GM12878 (cell line): ENCODE results near the gene LCMT1. TPM values are rescaled to one million over a fixed set of nuclear protein-coding genes. Genes with fewer than 3 reads are reported as not detected.

Experiments
- ATAC-seq: fragments of 200-7000 bp; cut with Tn5 transposase; 3 replicates; pipeline ENCODE4 v1.9.1; 2020; ENCODE audit warnings: mild to moderate bottlenecking, moderate library complexity
- BruUV-seq: library from RNA; stranded (reverse); fragments of 400-500 nt; replicated peaks from 2 replicates; lab custom pipeline; 2021; lab: Mats Ljungman, UMichigan
- CTCF ChIA-PET: fragments of 300-600 bp; sonication (Branson Sonifier 250); formaldehyde crosslinking; extraction: SDS; loops from one replicate; lab custom pipeline; 2021; ENCODE audit warnings: inconsistent platforms; lab: Yijun Ruan, JAX
- POLR2A ChIA-PET: fragments of 350-600 bp; formaldehyde crosslinking; extraction: SDS; loops from one replicate; lab custom pipeline; 2021; ENCODE audit warnings: inconsistent platforms; lab: Charles Lee
- RAD21 ChIA-PET: fragments of 300-600 bp; sonication (Branson Sonifier 250); formaldehyde crosslinking; loops from one replicate; lab custom pipeline; 2023; ENCODE audit warnings: antibody characterized with exemption; ENCODE audit not compliant: unreplicated experiment; lab: Charles Lee
- SMC1A ChIA-PET: fragments of 300-600 bp; sonication (Branson Sonifier 250); formaldehyde crosslinking; loops from one replicate; lab custom pipeline; 2023; ENCODE audit not compliant: unreplicated experiment, uncharacterized antibody; lab: Charles Lee
- DNase-seq: peaks from one replicate; pipeline ENCODE4 v3.0.0-alpha.2; 2011; ENCODE audit warnings: low read depth, low spot score
- FAIRE-seq: peaks from 3 replicates; lab custom pipeline; 2011; peaks lifted over from hg19 to GRCh38; lab: Jason Lieb, UNC
- H2AFZ ChIP-seq: 2 replicates; pipeline ENCODE4 v1.6.0; 2011; ENCODE audit warnings: low read depth, low read length, control low read depth; ENCODE audit not compliant: control insufficient read depth
- H3K27ac ChIP-seq: 2 replicates; pipeline ENCODE4 v1.5.1; 2011; ENCODE audit warnings: control low read depth; ENCODE audit not compliant: control insufficient read depth, insufficient read depth
- H3K27me3 ChIP-seq, 2 experiments: replicated peaks in 1 of 2; 2 replicates each; pipeline versions ENCODE4 v1.6.0 to v1.6.1; 2011; ENCODE audit warnings: low read length in 1 of 2; ENCODE audit not compliant: control insufficient read depth in 2 of 2, insufficient read depth in 2 of 2
- H3K36me3 ChIP-seq, 2 experiments: 2 replicates each; pipeline ENCODE4 v1.5.1; 2011; ENCODE audit warnings: low read length in 1 of 2; ENCODE audit not compliant: control insufficient read depth in 2 of 2, insufficient read depth in 2 of 2
- H3K4me1 ChIP-seq: 2 replicates; pipeline ENCODE4 v1.6.1; 2011; ENCODE audit warnings: mild to moderate bottlenecking, low read length, moderate library complexity, mixed read lengths; ENCODE audit not compliant: control insufficient read depth, insufficient read depth
- H3K4me2 ChIP-seq: 2 replicates; pipeline ENCODE4 v1.6.0; 2011; ENCODE audit warnings: control low read depth; ENCODE audit not compliant: control insufficient read depth, insufficient read depth
- H3K4me3 ChIP-seq: fragments of 200-600 bp; sonication (generic); 2 replicates; pipeline ENCODE4 v1.5.1; 2016
- H3K79me2 ChIP-seq: 2 replicates; pipeline ENCODE4 v1.6.0; 2011; ENCODE audit warnings: low read length; ENCODE audit not compliant: control insufficient read depth, insufficient read depth
- H3K9ac ChIP-seq: 2 replicates; pipeline ENCODE4 v1.8.0; 2011; ENCODE audit warnings: low read length, control low read depth, mixed read lengths; ENCODE audit not compliant: control insufficient read depth, insufficient read depth
- H3K9me3 ChIP-seq: replicated peaks from 3 replicates; pipeline ENCODE4 v1.5.1; 2011; ENCODE audit warnings: mild to moderate bottlenecking, low read length; ENCODE audit not compliant: control insufficient read depth, insufficient read depth
- H4K20me1 ChIP-seq: 2 replicates; pipeline ENCODE4 v1.6.0; 2011; ENCODE audit not compliant: control insufficient read depth, insufficient read depth
- BCLAF1 ChIP-seq: fragments of 450-650 bp; IDR thresholded peaks from 2 replicates; pipeline ENCODE4 v1.6.1; 2017; ENCODE audit warnings: antibody characterized with exemption, mild to moderate bottlenecking, moderate library complexity
- BHLHE40 ChIP-seq, 2 experiments: fragments of 450-650 bp in 1 of 2; IDR thresholded peaks; 2 replicates each; pipeline ENCODE4 v1.6.1; 2011 to 2017; ENCODE audit warnings: low read depth in 2 of 2, borderline replicate concordance in 1 of 2, improper control_type of control experiment in 1 of 2, low read length in 1 of 2, mild to moderate bottlenecking in 1 of 2
- CBX5 ChIP-seq: sonication (generic); IDR thresholded peaks from 2 replicates; pipeline ENCODE4 v1.6.1; 2016; ENCODE audit warnings: low read depth, moderate library complexity, mild to moderate bottlenecking, inconsistent platforms
- CHD1 ChIP-seq: IDR thresholded peaks from 2 replicates; pipeline ENCODE4 v1.6.1; 2012; ENCODE audit warnings: low read depth, low read length, improper control_type of control experiment
- CREM ChIP-seq: IDR thresholded peaks from 2 replicates; pipeline ENCODE4 v1.6.1; 2014; ENCODE audit warnings: antibody characterized with exemption, low read depth
- EED ChIP-seq: sonication (generic); IDR thresholded peaks from 2 replicates; pipeline ENCODE4 v1.6.1; 2016; ENCODE audit warnings: antibody characterized with exemption, low read depth
- IKZF1 ChIP-seq: fragments of 450-650 bp; conservative IDR thresholded peaks from 2 replicates; pipeline ENCODE4 v1.6.1; 2017; ENCODE audit warnings: antibody characterized with exemption, mild to moderate bottlenecking
- MYC ChIP-seq: IDR thresholded peaks from 2 replicates; pipeline ENCODE4 v1.6.1; 2011; ENCODE audit warnings: mild to moderate bottlenecking, low read length, moderate library complexity, inconsistent platforms; ENCODE audit not compliant: insufficient read depth, insufficient replicate concordance, insufficient read length, severe bottlenecking
- RELB ChIP-seq: fragments of 450-650 bp; IDR thresholded peaks from 2 replicates; pipeline ENCODE4 v1.6.1; 2017; ENCODE audit warnings: low read depth, mild to moderate bottlenecking, moderate library complexity
- RFX5 ChIP-seq: IDR thresholded peaks from 2 replicates; pipeline ENCODE4 v1.6.1; 2011; ENCODE audit warnings: low read depth, low read length, improper control_type of control experiment
- SMAD5 ChIP-seq: IDR thresholded peaks from 2 replicates; pipeline ENCODE4 v1.6.1; 2016; ENCODE audit warnings: antibody characterized with exemption, low read depth
- SUZ12 ChIP-seq: fragments of 200-600 bp; sonication (generic); IDR thresholded peaks from one replicate; pipeline ENCODE4 v1.6.1; 2018; ENCODE audit warnings: antibody characterized with exemption, mild to moderate bottlenecking; ENCODE audit not compliant: unreplicated experiment
- ZNF217 ChIP-seq: fragments of 450-650 bp; IDR thresholded peaks from 2 replicates; pipeline ENCODE4 v1.6.1; 2017; ENCODE audit warnings: antibody characterized with exemption, mild to moderate bottlenecking
- ZNF24 ChIP-seq: fragments of 450-650 bp; IDR thresholded peaks from 2 replicates; pipeline ENCODE4 v1.6.1; 2017; ENCODE audit warnings: antibody characterized with exemption, mild to moderate bottlenecking
- WGBS: methylation state at CpG from one replicate; pipeline ENCODE4 v1.1.6; 2016; ENCODE audit warnings: low lambda C conversion rate; ENCODE audit not compliant: insufficient replicate concordance, insufficient coverage; ENCODE audit errors: missing lambda C conversion rate; 5-methylcytosine and 5-hydroxymethylcytosine counted together
- in situ Hi-C: fragments of 300-500 bp; cut with MboI; formaldehyde crosslinking; loops from 9 replicates; pipeline ENCODE4 v1.14.3; 2018; ENCODE audit warnings: mixed read lengths
- intact Hi-C: fragments of 100-400 bp; cut with micrococcal nuclease; formaldehyde crosslinking; loops from one replicate; pipeline ENCODE4 v1.14.2; 2022; ENCODE audit not compliant: unreplicated experiment
- polyA plus RNA-seq, 11 experiments: library from polyadenylated mRNA; depleted of rRNA in 4 of 11; unstranded in 6 of 11; stranded (reverse) in 5 of 11; fragments of >200 nt; fragmentation: Nextera tagmentation in 4 of 11; fragmentation: Illumina TruSeq in 1 of 11; extraction: Ambion mirVana in 4 of 11; extraction: Trizol in 1 of 11; gene quantifications; 1 replicate in 1 of 11; 2 replicates in 10 of 11; pipeline versions ENCODE4 v1.2.1 to v1.2.3, GENCODE V29; 2011 to 2016; ENCODE audit warnings: inconsistent platforms in 2 of 11, missing spikeins in 2 of 11, low read depth in 1 of 11
- total RNA-seq, 4 experiments: library from RNA; depleted of rRNA in 3 of 4; stranded (reverse); fragments of >200 nt in 3 of 4; fragmentation: Illumina TruSeq in 1 of 4; extraction: Trizol in 1 of 4; gene quantifications; 2 replicates each; pipeline versions ENCODE4 v1.2.1 to v1.2.3, GENCODE V29; 2013 to 2021

The LCMT1 gene
- total and polyA plus RNA-seq, 10 of the 15 experiments (the other 5 are each of a cell fraction or from before 2014, with no cell fraction given): 19.7 to 51.2 (median 32.6) TPM

- Histone ChIP-seq H3K79me2 (no peaks in the 10 kb centered on the region), H3K4me2 (no peak overlapping the region), H3K9me3 (no peaks in the 10 kb centered on the region), H2AFZ (no peak overlapping the region), H3K27me3 (no peaks in the 10 kb centered on the region), H3K36me3 (no peaks in the 10 kb centered on the region), H3K4me3 (no peak overlapping the region), H3K4me1 (no peaks in the 10 kb centered on the region), H3K9ac (no peak overlapping the region), H3K27ac (no peak overlapping the region), H4K20me1 (no peaks in the 10 kb centered on the region)
- POLR2A ChIA-PET: no interaction called here
- in situ Hi-C loops: no loop called here
- DNase-seq (no peak), FAIRE-seq (no peak), ATAC-seq (no peak)
- 12% methylated on average over 4 of the region's 4 CpGs for WGBS
- CTCF ChIA-PET: no interaction called here
- SMC1A ChIA-PET: no interaction called here
- intact Hi-C loops: no loop called here
- RAD21 ChIA-PET: no interaction called here
- no TSS peak for BruUV-seq
- TF ChIP-seq IKZF1 (no peak), EED (no peak), BCLAF1 (no peak), BHLHE40 (IDR thresholded peaks at IDR 0.05; ENCODE audit: borderline replicate concordance in 1 of 2, low read depth in 2 of 2, low read length in 1 of 2) (no peak)
- TF ChIP-seq, all 136 proteins: peak for 0
Measured at GRCh38 chr16:25198021-25198420, 86.5 kb downstream of the LCMT1 start.

GRCh38 chr16:25199457-25199856 is 87.9 kb downstream of the LCMT1 start:
- no peak overlapping the region for H3K4me2 ChIP-seq
- WGBS: 50% methylated on average over 7 of the region's 7 CpGs
- ChIA-PET SMC1A (no interaction called here), RAD21 (no interaction called here), CTCF (no interaction called here), POLR2A (no interaction called here)
- H3K9me3 ChIP-seq: no peaks in the 10 kb centered on the region
- H3K36me3 ChIP-seq: no peaks in the 10 kb centered on the region
- H2AFZ ChIP-seq: no peak overlapping the region
- H3K4me3 ChIP-seq: no peak overlapping the region
- ATAC-seq (no peak), DNase-seq (no peak), FAIRE-seq (no peak)
- H3K9ac ChIP-seq: no peak overlapping the region
- no peaks in the 10 kb centered on the region for H3K4me1 ChIP-seq
- H3K79me2 ChIP-seq: no peaks in the 10 kb centered on the region
- no peaks in the 10 kb centered on the region for H3K27me3 ChIP-seq
- BruUV-seq: no TSS peak
- in situ Hi-C loops (no loop called here), intact Hi-C loops (no loop called here)
- H4K20me1 ChIP-seq: no peaks in the 10 kb centered on the region
- no peak overlapping the region for H3K27ac ChIP-seq
- TF ChIP-seq CBX5 (no peak), SMAD5 (no peak), ZNF217 (no peak), ZNF24 (no peak), RFX5 (no peak), CREM (no peak), MYC (no peak), CHD1 (no peak), SUZ12 (no peak), RELB (no peak)
